Neural crest cell (in vitro differentiated cells): ENCODE data around the gene RELA. TPM values are rescaled to one million over a fixed set of nuclear protein-coding genes. Genes with fewer than 3 reads are reported as not detected.
A peak's percentile ranks its signal among the peaks of the same experiment; 100 is the strongest.
"Not testable (repeated sequence)": the region's sequence is repeated elsewhere in the genome, so short reads cannot be mapped to it uniquely, and the experiment has no call there.

ENCODE experiments used
- DNase-seq: peaks from one replicate; pipeline ENCODE4 v3.0.0; 2021; ENCODE audit warnings: low read depth, mixed read lengths, low spot score
- H3K27ac Mint-ChIP-seq: one replicate; pipeline ENCODE4 v1.8.0; 2021; ENCODE audit warnings: mild to moderate bottlenecking, mixed read lengths; ENCODE audit not compliant: unreplicated experiment
- H3K27me3 Mint-ChIP-seq: 2 replicates; pipeline ENCODE4 v1.8.0; 2021; ENCODE audit warnings: low read depth, mild to moderate bottlenecking, mixed read lengths
- H3K36me3 Mint-ChIP-seq: 2 replicates; pipeline ENCODE4 v1.8.0; 2021; ENCODE audit warnings: low read depth, mild to moderate bottlenecking, mixed read lengths
- H3K4me1 Mint-ChIP-seq: 2 replicates; pipeline ENCODE4 v1.8.0; 2021; ENCODE audit warnings: mixed read lengths
- H3K4me3 Mint-ChIP-seq: one replicate; pipeline ENCODE4 v1.8.0; 2021; ENCODE audit warnings: mild to moderate bottlenecking, mixed read lengths
- H3K9me3 Mint-ChIP-seq: 2 replicates; pipeline ENCODE4 v1.8.0; 2021; ENCODE audit warnings: mixed read lengths
- long read RNA-seq: library from polyadenylated mRNA; unstranded; transcript quantifications from one replicate; pipeline ENCODE4 v2.0.0, GENCODE V29; 2020
- total RNA-seq: library from RNA; stranded (reverse); gene quantifications from 2 replicates; pipeline ENCODE4 v1.2.1, GENCODE V29; 2021
- TF ChIP-seq, protein P1 (sequence below): fragments of 200-600 bp; sonication (generic); conservative IDR thresholded peaks from 2 replicates; pipeline ENCODE4 v1.5.0; 2021; ENCODE audit warnings: antibody characterized with exemption, mild to moderate bottlenecking

RELA gene
- 49.0 and 53.7 TPM in 2 replicates for total RNA-seq
- long read RNA-seq, partial matches to known transcripts, result 0 of 5 reads
- long read RNA-seq, other reads (novel, unspliced or antisense), result 5 of 5 reads

DNA sequence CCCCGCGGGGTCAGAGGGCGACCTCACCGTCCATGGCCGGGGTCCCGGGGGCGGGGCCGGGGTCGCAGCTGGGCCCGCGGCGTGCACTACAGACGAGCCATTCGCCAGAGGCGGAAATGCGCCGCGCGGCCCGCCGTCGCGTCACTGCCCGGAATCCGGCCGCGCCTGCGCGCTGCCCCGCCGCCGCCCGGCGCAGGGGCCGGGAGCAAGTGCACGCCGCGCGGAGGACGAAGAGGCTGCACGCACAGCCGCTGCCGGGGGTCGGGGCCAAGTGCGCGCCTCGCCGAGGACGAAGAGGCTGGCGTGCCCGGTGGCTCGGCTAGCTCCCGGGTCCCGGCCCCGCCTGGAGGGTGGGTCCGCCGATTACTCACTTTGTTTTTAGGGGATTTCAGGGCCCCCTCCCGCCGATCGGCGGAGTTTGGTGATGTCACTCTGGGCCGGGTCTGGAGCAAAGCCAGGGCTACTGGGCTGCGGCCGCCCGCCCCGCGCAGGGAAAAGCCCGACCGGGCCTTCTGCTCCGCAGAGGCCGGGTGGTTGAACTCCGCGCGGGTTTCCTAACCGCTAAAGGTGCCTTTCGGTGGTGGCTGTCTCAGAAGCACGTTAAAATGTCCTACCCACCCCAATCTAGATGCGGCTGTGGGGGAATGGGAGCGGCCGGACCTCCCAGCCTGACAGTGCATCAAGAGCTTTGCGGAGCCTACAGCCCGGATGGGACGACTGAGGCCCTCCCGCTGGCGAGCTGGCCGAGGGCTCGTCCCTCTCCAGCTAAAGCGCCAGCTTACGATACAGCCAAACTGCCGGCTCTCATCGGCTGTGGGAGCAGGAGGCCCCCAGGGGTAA lies at the start of gene RELA:
Gene RELA (minus strand): TSS at position 118 of the 840 bp plus-strand sequence. CDS start 84 bp downstream, at position 34.
- Mint-ChIP-seq H3K27ac (peak within 1 kb of the TSS; percentile 94), H3K9me3 (no peaks in the 10 kb centered on the region), H3K27me3 (no peaks in the 10 kb centered on the region)

DNA sequence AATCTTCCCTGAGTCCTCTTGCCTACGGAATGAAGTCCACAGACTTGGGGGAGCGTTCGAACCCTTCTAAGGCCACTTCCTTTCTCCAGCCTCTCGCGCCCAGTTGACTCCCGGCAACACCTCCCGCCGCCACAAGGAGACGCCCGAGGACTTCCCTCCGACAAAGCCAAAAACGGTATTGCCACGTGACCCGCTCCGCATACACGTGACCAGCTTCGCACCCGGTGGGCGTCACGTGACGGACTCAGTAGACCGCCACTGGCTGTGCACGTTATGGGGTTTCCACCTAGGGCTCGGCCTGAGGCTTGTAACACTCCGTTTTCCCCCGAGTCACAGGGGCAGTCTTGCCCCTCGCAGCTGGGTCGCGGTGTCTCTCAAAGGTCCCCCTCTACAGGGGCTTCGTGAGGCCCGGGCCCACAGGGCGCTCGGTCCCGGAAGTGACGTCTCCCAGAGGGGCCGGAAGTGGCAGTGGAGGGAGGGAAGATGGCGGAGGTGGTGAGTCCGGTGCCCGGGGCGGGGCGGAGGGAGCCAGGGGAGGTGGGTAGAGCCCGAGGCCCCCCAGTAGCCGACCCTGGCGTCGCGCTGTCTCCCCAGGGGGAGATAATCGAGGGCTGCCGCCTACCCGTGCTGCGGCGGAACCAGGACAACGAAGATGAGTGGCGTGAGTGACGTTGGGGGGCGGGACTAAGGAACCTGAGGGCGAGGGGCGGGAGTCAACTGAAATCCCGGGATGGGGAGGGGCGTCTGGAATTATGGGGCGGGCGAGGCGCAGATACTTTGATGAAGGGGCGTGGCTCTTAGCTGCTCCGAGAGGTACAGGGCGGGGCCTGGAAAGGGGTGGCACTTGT lies 49.3 kb upstream of the RELA start, which contains the start of gene KAT5:
Gene KAT5 (plus strand): TSS at position 468 of the 848 bp plus-strand sequence. CDS start 16 bp downstream, at position 484.
- H3K4me1 Mint-ChIP-seq, result peaks cover 19% of the 10 kb centered on the region
- H3K27ac Mint-ChIP-seq, result peak within 1 kb of the TSS; percentile 97
- H3K9me3 Mint-ChIP-seq, result peaks cover 3% of the 10 kb centered on the region
- DNase-seq, result peak; percentile 99
- TF ChIP-seq, protein P1, sequence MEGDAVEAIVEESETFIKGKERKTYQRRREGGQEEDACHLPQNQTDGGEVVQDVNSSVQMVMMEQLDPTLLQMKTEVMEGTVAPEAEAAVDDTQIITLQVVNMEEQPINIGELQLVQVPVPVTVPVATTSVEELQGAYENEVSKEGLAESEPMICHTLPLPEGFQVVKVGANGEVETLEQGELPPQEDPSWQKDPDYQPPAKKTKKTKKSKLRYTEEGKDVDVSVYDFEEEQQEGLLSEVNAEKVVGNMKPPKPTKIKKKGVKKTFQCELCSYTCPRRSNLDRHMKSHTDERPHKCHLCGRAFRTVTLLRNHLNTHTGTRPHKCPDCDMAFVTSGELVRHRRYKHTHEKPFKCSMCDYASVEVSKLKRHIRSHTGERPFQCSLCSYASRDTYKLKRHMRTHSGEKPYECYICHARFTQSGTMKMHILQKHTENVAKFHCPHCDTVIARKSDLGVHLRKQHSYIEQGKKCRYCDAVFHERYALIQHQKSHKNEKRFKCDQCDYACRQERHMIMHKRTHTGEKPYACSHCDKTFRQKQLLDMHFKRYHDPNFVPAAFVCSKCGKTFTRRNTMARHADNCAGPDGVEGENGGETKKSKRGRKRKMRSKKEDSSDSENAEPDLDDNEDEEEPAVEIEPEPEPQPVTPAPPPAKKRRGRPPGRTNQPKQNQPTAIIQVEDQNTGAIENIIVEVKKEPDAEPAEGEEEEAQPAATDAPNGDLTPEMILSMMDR, result peak; percentile 93
- peak within 1 kb of the TSS; percentile 100 for H3K4me3 Mint-ChIP-seq
- H3K27me3 Mint-ChIP-seq, result peaks cover 10% of the 10 kb centered on the region
- H3K36me3 Mint-ChIP-seq, result peaks cover 16% of the 10 kb centered on the region

More for the DNA sequence above, at the start of gene RELA:
- Mint-ChIP-seq H3K36me3 (peaks cover 9% of the 10 kb centered on the region), H3K4me3 (peak within 1 kb of the TSS; percentile 92), H3K4me1 (peaks cover 6% of the 10 kb centered on the region)
- TF ChIP-seq, protein P1, result no peak
- peak; percentile 84 for DNase-seq

DNA sequence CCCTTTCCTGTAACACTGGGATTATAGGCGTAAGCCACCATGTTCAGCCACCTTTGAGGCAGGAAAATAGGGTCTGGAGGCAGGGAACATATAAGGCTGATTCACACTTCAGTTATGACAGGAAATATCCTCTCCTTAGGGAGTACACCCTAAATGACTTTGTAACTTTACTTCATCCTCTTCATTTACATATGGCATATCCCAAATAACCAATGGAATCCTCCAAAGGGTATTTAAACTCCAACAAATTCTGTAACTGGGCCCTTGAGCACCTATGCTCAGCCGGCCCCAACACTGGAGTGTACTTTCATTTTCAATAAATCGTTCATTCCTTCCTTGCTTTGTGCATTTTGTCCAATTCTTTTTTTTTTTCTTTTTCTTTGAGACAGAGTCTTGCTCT lies 47.7 kb upstream of the RELA start:
- Mint-ChIP-seq H3K27me3 (peaks cover 16% of the 10 kb centered on the region), H3K4me1 (peaks cover 16% of the 10 kb centered on the region), H3K36me3 (peaks cover 11% of the 10 kb centered on the region), H3K4me3 (no peak overlapping the region), H3K27ac (no peak overlapping the region), H3K9me3 (peaks cover 3% of the 10 kb centered on the region)
- DNase-seq, result no peak
- TF ChIP-seq, protein P1, result no peak

DNA sequence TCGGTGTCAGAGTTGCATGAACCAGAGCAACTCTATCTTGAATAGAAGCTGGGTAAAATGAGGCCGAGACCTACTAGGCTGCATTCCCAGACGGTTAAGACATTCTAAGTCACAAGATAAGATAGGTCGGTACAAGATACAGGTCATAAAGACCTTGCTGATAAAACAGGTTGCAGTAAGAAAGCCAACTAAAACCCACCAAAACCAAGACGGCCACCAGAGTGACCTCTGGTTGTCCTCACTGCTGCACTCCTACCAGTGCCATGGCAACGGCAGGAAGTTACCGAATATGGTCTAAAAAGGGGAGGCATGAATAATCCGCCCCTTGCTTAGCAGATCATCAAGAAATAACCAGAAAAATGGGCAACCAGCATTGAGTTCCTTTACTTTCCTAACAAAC lies 46.9 kb upstream of the RELA start:
- H3K36me3 Mint-ChIP-seq, result peaks cover 6% of the 10 kb centered on the region
- peaks cover 22% of the 10 kb centered on the region for H3K27me3 Mint-ChIP-seq
- no peak overlapping the region for H3K27ac Mint-ChIP-seq
- H3K9me3 Mint-ChIP-seq, result peaks cover 3% of the 10 kb centered on the region
- no peak for DNase-seq
- TF ChIP-seq, protein P1, result no peak
- H3K4me3 Mint-ChIP-seq, result peak overlapping the region; percentile 0
- H3K4me1 Mint-ChIP-seq, result peaks cover 16% of the 10 kb centered on the region

DNA sequence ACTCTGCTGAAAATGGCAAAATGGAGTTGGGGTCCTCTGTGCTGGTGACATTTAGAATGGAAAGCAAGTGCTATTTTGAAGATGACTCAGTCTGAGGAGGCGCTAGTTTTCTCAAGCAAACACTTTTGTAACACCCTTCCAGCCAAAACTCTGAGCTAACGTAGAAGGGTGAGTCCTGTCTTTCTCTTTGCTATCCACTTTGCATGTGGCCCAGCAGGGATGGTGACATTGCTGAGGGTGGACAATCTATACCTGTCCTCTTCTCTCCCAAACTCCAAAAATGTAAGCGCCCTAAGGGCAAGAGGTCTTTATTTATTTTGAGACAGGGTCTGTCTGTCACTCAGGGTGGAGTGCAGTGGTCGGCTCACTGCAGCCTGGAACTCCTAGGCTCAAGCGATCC lies 45.7 kb upstream of the RELA start:
- Mint-ChIP-seq H3K36me3 (peaks cover 4% of the 10 kb centered on the region), H3K9me3 (peaks cover 3% of the 10 kb centered on the region), H3K27ac (no peak overlapping the region), H3K4me3 (peak overlapping the region; percentile 38), H3K27me3 (peaks cover 32% of the 10 kb centered on the region), H3K4me1 (peaks cover 13% of the 10 kb centered on the region)
- DNase-seq, result no peak
- TF ChIP-seq, protein P1, result no peak

DNA sequence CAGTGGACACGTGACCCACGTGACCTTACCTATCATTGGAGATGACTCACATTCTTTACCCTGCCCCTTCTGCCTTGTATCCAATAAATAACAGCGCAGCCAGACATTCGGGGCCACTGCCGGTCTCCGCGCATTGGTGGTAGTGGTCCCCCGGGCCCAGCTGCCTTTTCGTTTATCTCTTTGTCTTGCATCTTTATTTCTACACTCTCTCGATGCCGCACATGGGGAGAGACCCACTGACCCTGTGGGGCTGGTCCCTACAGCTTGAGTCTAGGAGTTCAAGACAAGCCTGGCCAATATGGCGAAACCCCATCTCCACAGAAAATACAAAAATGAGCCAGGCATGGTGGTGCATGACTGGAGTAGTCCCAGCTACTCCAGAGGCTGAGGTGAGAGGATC lies 44.3 kb upstream of the RELA start:
- H3K27me3 Mint-ChIP-seq, result peaks cover 42% of the 10 kb centered on the region
- not testable (repeated sequence) for H3K4me3 Mint-ChIP-seq, DNase-seq, H3K9me3 Mint-ChIP-seq, H3K27ac Mint-ChIP-seq, H3K4me1 Mint-ChIP-seq, H3K36me3 Mint-ChIP-seq
